ENCODE measurements around the gene KCNA2. TPM values are rescaled to one million over a fixed set of nuclear protein-coding genes. Genes with fewer than 3 reads are reported as not detected.

The KCNA2 gene
- polyA plus RNA-seq, 1 of the 3 experiments (the other 2 are of a cell fraction), result not detected

Other genes starting within 250 kb of the KCNA2 start
- 3.0 and 5.2 TPM in 2 replicates for gene SLC16A4, start 215.3 kb downstream of the KCNA2 start, polyA plus RNA-seq (2012; rRNA removed)
- 442 and 636 TPM in 2 replicates for gene LAMTOR5, start 198.7 kb downstream of the KCNA2 start, polyA plus RNA-seq (2012; rRNA removed)
- not detected in 2 replicates for gene PROK1, start 155.2 kb downstream of the KCNA2 start, polyA plus RNA-seq (2012; rRNA removed)
- not detected in 2 replicates for gene KCNA10, start 87.2 kb downstream of the KCNA2 start, polyA plus RNA-seq (2012; rRNA removed)
- gene KCNA3, start 68.6 kb upstream of the KCNA2 start, polyA plus RNA-seq (2012; rRNA removed), result 0.02 TPM in 1 of 2 replicates, not detected in the other

Measured in SK-N-SH (cell line).